ENCODE data around the gene COPB2.

The COPB2 gene

DNA sequence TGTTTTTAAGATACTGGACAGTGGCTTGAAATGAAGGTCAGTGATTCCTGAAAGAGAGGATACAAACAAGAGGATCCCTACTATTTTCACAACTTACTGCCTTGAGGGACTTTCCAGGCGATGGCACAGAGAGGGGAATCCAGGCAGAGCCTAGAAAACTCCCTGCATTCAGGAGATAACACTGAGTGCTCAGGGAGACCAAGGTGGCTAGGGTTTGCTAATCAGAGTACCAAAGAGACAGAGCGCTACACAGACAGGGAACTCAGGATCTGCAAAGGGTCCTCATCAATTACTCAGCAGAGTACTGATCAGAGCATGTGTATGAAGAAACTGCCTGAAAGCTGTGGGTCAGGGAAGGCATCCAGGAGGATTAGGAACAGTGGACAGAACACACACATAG lies 57.4 kb downstream of the COPB2 start:
- no peak overlapping the region for H3K4me3 ChIP-seq (replicated peaks; ENCODE audit: low read depth, low read length)
- TF ChIP-seq, protein P1, sequence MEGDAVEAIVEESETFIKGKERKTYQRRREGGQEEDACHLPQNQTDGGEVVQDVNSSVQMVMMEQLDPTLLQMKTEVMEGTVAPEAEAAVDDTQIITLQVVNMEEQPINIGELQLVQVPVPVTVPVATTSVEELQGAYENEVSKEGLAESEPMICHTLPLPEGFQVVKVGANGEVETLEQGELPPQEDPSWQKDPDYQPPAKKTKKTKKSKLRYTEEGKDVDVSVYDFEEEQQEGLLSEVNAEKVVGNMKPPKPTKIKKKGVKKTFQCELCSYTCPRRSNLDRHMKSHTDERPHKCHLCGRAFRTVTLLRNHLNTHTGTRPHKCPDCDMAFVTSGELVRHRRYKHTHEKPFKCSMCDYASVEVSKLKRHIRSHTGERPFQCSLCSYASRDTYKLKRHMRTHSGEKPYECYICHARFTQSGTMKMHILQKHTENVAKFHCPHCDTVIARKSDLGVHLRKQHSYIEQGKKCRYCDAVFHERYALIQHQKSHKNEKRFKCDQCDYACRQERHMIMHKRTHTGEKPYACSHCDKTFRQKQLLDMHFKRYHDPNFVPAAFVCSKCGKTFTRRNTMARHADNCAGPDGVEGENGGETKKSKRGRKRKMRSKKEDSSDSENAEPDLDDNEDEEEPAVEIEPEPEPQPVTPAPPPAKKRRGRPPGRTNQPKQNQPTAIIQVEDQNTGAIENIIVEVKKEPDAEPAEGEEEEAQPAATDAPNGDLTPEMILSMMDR (IDR thresholded peaks at IDR 0.05; ENCODE audit: insufficient read depth, low read length, poor library complexity, severe bottlenecking) = no peak
- H3K36me3 ChIP-seq (ENCODE audit: control insufficient read depth, insufficient read depth, low read length) = no peaks in the 10 kb centered on the region
- no peaks in the 10 kb centered on the region; the same call in 1 of the 2 replicates for H3K27me3 ChIP-seq (replicated peaks; ENCODE audit: control insufficient read depth, insufficient read depth, low read length)
- DNase-seq (ENCODE audit: extremely low read depth, insufficient read length) = no peak

DNA sequence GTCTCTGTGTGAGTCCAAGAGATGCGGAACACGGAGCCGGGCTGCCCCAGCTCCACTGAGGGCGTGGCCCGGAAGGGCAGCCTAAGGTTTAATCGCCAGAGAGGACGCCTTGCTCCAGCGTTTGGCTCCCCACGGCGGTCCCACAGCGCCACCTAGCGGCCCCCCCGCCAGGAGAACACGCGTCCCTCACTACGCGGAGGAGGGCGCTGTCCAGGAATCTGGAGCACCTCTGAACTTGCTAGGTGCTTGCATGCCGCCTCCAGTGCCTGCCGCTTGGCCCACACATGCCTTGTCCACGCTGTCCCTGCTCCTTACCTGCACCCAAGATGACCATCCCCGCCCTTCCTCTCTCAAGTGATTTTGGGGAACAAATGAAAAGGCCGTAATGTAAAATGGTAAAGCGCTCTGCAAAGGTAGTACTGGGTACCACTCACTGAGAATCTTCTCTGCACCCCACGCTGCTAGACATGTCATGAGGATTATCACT lies 60.0 kb downstream of the COPB2 start:
- DNase-seq (ENCODE audit: extremely low read depth, insufficient read length) = peak; percentile 79
- TF ChIP-seq, protein P1 (IDR thresholded peaks at IDR 0.05; ENCODE audit: insufficient read depth, low read length, poor library complexity, severe bottlenecking) = peak; percentile 100
- Histone ChIP-seq H3K27me3 (replicated peaks; ENCODE audit: control insufficient read depth, insufficient read depth, low read length) (no peaks in the 10 kb centered on the region; the same call in 1 of the 2 replicates), H3K4me3 (replicated peaks; ENCODE audit: low read depth, low read length) (no peak overlapping the region), H3K36me3 (ENCODE audit: control insufficient read depth, insufficient read depth, low read length) (no peaks in the 10 kb centered on the region)

DNA sequence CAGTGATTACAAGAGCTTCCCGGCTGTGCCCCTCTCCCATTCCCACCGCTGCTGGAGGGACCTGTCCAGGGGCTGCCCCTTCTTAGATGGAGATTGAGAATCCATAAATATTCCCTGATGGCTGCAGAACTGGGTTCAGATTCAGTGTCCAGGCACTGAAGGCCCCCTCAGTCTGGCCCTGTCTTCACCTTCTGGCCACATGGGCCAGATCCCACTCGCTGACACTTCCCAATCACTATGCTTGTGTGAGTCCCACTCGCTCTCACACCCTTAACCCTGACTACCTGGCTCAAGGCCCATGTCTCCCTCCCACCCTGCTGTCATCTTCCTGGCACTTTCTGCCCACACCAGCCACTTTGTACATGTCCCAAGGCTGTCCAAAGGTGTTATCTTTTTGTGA lies 61.1 kb downstream of the COPB2 start:
- DNase-seq (ENCODE audit: extremely low read depth, insufficient read length) = no peak
- Histone ChIP-seq H3K4me3 (replicated peaks; ENCODE audit: low read depth, low read length) (no peak overlapping the region), H3K27me3 (replicated peaks; ENCODE audit: control insufficient read depth, insufficient read depth, low read length) (no peaks in the 10 kb centered on the region; the same call in 1 of the 2 replicates), H3K36me3 (ENCODE audit: control insufficient read depth, insufficient read depth, low read length) (no peaks in the 10 kb centered on the region)
- TF ChIP-seq, protein P1 (IDR thresholded peaks at IDR 0.05; ENCODE audit: insufficient read depth, low read length, poor library complexity, severe bottlenecking) = no peak

GRCh38 chr3:139327861-139328260 lies 61.6 kb downstream of the COPB2 start:
- TF ChIP-seq, protein P1 (IDR thresholded peaks at IDR 0.05; ENCODE audit: insufficient read depth, low read length, poor library complexity, severe bottlenecking) = no peak
- H3K27me3 ChIP-seq (replicated peaks; ENCODE audit: control insufficient read depth, insufficient read depth, low read length) = no peaks in the 10 kb centered on the region; the same call in 1 of the 2 replicates

GRCh38 chr3:139327231-139327630 lies 62.2 kb downstream of the COPB2 start:
- TF ChIP-seq, protein P1 (IDR thresholded peaks at IDR 0.05; ENCODE audit: insufficient read depth, low read length, poor library complexity, severe bottlenecking) = no peak
- no peak for DNase-seq (ENCODE audit: extremely low read depth, insufficient read length)
- Histone ChIP-seq H3K27me3 (replicated peaks; ENCODE audit: control insufficient read depth, insufficient read depth, low read length) (no peaks in the 10 kb centered on the region; the same call in 1 of the 2 replicates), H3K36me3 (ENCODE audit: control insufficient read depth, insufficient read depth, low read length) (no peaks in the 10 kb centered on the region), H3K4me3 (replicated peaks; ENCODE audit: low read depth, low read length) (no peak overlapping the region)

More at GRCh38 chr3:139327861-139328260, 61.6 kb downstream of the COPB2 start:
- H3K4me3 ChIP-seq (replicated peaks; ENCODE audit: low read depth, low read length) = no peak overlapping the region
- no peaks in the 10 kb centered on the region for H3K36me3 ChIP-seq (ENCODE audit: control insufficient read depth, insufficient read depth, low read length)
- DNase-seq (ENCODE audit: extremely low read depth, insufficient read length) = no peak

DNA sequence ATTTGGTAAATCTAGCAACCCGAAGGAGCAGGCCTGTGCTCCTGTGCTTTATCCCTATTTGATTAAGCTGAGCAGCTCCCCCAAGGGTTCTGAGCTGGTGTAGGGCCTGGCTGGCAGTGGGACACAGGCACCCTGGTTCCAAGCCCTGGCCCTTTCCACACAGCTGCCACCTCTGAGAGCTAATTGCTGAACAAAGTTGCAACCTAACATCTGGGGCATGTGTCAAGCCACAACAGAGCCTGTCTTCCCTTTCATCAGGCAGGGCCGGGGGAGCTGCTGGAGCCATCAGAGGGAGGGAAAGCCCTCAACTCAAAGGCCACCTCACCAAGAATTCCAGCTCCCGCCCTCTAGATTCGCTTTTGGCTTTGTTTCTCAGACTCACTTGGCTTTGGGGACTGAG lies 62.7 kb downstream of the COPB2 start:
- Histone ChIP-seq H3K27me3 (replicated peaks; ENCODE audit: control insufficient read depth, insufficient read depth, low read length) (peaks cover 1% of the 10 kb centered on the region), H3K36me3 (ENCODE audit: control insufficient read depth, insufficient read depth, low read length) (no peaks in the 10 kb centered on the region), H3K4me3 (replicated peaks; ENCODE audit: low read depth, low read length) (no peak overlapping the region)
- TF ChIP-seq, protein P1 (IDR thresholded peaks at IDR 0.05; ENCODE audit: insufficient read depth, low read length, poor library complexity, severe bottlenecking) = no peak
- no peak for DNase-seq (ENCODE audit: extremely low read depth, insufficient read length)
